GM19099 (cell line): ENCODE measurements around the gene HES6.

ENCODE experiments used
- POLR2A ChIP-seq: IDR thresholded peaks from 3 replicates; pipeline ENCODE4 v1.6.1; 2011; ENCODE audit warnings: low read depth; ENCODE audit not compliant: insufficient read length; ENCODE audit errors: extremely low read depth

Gene HES6

GRCh38 chr2:238262496-238263122, 22.8 kb upstream of the HES6 start:
- TF ChIP-seq POLR2A, result no peak

GRCh38 chr2:238261718-238262375, 22.0 kb upstream of the HES6 start:
- TF ChIP-seq POLR2A, result no peak

DNA sequence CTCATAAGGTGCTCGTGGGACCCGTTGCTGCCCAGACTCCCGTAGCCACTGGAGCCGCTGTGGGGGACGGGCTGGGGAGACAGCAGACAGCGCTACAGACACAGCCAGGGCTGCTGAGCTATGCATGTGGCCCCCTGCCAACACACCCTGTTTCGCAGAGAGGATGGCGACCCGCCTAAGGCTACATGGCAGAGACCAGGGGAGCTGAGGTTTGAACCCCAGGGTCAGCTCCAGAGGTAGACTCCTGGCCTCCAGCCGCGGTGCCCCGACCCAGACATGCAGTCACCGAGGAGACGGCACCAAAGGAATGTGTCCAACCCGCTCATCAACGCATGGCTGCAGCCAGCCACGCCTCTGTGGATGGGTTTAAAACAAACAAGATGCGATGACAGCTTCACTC, 21.0 kb upstream of the HES6 start:
- TF ChIP-seq POLR2A, result no peak

DNA sequence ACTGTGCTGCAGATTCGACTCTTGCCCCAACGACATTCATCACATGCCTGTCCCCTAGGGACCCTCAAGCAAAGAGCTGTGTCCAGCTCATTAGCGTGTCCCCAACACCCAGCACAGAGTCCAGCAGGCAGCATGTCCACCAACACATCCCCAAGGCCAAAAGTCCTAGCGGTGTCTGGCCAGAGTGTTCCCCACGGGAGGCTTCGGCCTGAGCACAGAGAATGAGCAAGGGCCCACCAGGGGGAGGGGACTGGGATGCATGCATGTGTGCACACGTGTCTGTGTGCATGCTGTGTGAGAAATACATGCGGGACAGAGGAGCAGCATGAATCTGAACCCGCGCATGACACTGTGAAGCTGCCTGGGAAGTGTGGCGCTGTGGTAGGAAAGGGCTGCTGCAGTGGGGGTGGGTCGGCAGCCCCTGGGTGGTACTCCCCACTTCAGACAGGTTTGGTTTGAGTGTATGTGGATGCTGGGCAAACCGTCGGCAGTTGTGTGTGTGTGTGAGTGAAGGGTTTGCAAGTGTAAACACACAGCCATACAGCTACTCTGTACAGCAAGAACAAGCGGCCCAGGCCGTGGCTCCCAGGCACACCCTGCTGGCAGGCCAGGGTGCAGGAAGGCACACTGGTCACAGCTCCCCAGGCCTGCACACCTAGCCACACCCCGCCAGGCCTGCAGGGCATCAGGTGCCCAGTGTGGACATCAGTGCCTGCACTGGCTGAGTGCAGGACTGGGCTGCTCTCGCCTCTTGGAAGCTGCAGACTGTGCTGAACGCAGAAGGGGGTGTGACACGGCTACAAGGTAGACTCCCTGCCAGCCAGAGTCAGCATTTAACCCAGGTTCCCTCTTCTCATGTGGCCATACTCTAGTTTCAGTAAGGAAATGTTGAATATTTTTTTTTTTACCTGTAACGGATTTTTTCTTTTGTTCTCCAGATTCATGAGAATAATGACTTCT, 19.5 kb upstream of the HES6 start:
- TF ChIP-seq POLR2A, result no peak

DNA sequence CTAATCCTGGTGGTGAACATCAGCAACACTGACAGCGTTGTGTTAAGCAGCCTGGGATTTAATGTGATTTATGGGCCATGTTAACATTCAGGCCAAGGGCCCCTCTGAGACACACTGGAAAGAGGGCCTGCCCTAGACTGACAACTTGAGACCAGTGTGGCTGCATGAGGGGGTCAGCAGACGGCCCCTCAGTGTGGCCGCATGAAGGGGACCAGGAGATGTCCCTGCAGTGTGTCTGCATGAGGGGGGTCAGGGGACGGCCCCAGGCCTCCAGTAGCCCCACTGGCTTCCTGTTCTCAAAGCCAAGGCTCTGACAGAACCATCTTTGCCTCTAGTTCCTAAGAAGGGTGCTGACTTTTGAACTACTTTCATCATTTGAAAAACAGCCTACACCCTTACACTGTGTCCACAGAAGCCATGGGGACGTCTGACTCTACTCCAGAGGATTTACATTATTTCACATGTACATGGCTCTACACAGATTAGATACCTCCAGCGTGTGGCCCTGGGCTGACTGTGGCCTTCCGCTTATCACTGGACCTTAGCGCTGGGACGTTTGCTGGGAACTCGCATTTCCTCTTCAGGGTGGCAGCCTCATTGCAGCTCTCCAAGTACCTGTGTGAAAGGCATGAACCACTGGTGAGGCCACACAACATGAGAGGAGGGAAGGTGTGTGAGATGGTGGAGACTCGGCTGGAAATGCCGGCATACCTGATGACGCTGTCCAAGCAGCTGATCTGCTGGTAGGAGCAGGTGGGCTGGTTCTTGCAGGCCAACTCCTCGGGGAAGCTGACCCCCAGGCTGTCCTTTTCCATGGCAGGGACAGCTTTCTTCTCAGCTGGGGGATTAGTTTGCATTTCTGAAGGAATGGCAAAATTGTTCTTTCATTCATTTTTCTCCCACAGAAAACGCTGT, 18.2 kb upstream of the HES6 start:
- TF ChIP-seq POLR2A, result no peak

DNA sequence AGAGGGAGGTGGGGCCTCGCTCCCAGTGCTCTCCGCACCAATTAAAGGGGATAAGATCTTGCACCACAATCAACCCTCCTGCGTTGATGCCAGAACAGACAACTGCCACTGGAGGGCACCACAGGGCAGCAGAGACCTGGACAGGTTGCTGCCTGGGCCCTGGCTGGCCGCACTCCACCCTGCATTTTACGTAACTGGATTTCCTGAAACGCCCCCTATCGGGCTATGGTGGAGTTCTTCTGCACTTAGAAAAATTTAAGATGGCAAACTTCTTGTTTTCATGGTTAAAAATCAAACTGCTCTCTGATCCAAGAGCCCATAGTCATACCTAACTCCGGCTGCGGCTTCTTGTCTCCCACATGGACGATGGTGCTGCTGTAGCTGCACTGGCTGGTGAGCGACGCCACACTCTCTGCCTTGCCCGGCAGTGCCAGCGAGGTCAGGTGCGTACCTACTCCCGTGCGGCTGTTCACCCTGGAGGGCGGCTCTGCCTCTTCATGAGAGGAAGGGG, 16.8 kb upstream of the HES6 start:
- TF ChIP-seq POLR2A, result no peak

- no peak for TF ChIP-seq POLR2A
These were observed 16.3 kb upstream of the HES6 start for GRCh38 chr2:238256111-238256510.

GRCh38 chr2:238255636-238256035, 15.8 kb upstream of the HES6 start:
- TF ChIP-seq POLR2A, result no peak

DNA sequence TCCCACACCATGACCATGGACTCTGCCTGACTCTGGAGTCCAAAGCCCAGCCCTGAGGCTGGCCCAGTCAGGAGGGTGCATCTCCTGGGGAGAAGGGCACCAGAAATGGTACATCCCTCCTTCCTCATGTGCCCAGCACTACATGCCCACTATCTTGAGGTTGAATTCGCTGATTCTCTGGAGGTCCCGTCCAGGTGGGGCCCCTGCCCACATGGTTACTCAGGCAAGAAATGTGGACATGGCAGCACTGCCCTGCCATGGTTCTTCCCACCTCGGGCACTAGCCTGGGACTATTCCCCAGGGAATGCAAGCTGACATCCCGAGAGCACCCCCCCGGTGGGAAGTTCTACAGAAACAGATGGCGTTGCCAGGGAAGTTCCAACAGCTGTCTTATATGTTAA, 15.3 kb upstream of the HES6 start:
- no peak for TF ChIP-seq POLR2A

DNA sequence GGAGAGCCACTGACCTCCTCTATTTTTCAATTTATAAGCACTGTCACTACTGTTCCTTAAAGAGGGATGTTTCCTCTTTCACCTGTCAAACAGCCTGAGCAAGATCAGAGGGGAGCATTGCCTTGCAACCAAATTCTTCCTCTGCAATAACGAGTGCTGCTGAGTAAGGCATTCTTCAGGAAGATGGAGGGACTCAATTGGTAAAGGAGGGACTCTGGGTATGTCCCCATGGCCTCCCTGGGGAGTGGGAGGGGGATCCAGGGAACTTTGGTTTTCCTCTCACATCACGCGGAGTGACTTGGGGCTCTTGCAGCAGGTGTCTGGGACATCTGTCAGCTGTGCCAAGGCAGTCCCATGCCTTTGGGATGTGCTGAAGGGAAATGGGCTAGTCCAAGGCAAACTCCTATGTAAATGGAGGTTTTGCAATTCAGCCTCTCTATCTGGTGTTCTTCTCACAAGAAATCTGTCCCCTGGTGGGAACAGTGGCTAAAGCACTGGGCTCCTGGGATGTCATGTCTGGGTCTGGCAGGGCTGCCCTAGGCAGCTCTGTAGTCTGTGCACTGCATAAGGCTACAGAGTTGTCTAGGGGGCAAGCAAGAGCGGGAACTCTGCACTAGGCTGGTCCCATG, 14.4 kb upstream of the HES6 start:
- TF ChIP-seq POLR2A, result no peak

GRCh38 chr2:238252766-238253630, 13.2 kb upstream of the HES6 start:
- TF ChIP-seq POLR2A, result no peak

GRCh38 chr2:238251986-238252385, 12.1 kb upstream of the HES6 start:
- no peak for TF ChIP-seq POLR2A

DNA sequence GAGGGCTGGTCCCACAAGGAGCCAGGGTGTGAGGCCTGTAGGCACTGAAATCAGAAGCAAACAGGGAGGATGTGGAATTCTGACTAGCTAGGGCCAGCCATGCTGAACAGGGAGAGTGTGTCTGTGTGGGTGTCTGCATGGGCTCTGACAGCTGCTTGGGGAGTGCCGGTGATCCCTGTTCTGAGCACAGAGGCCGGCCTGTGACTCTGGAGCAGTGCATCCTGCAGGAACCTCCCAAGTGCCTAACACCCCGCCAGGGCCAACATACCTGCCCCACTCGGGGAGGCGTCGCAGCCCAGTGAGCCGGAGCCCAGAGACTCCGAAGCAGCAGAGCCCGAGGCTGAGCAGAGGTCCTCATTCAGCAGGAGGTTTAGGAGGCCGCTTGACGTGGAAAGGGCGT, 11.5 kb upstream of the HES6 start:
- TF ChIP-seq POLR2A, result no peak
